Stimulated activated CD4-positive, alpha-beta T cell treated with anti-CD3 and anti-CD28 coated beads, Interleukin-4, amount 100 ng/mL, for 48 hours (primary cell): ENCODE results near the gene BACH1.
A peak's percentile ranks its signal among the peaks of the same experiment; 100 is the strongest.
"Not testable (repeated sequence)": the region's sequence is repeated elsewhere in the genome, so short reads cannot be mapped to it uniquely, and the experiment has no call there.

ENCODE experiments used
- DNase-seq, 2 donors: peaks; one replicate each; pipeline ENCODE4 v3.0.0-alpha.2; 2020; ENCODE audit warnings: low read depth in 2 of 2

BACH1 gene

GRCh38 chr21:29343519-29343918 lies 44.8 kb downstream of the BACH1 start:
- DNase-seq = no peak

- DNase-seq = no peak
Observed at GRCh38 chr21:29346281-29346680, 47.6 kb downstream of the BACH1 start.

GRCh38 chr21:29346771-29347170 lies 48.0 kb downstream of the BACH1 start:
- no peak for DNase-seq

GRCh38 chr21:29347274-29347681 lies 48.6 kb downstream of the BACH1 start:
- DNase-seq = no peak

- DNase-seq = no peak
Observed at GRCh38 chr21:29349702-29350101, 51.0 kb downstream of the BACH1 start.

GRCh38 chr21:29350246-29350779 lies 51.6 kb downstream of the BACH1 start:
- DNase-seq = no peak

GRCh38 chr21:29351691-29352090 lies 53.0 kb downstream of the BACH1 start:
- no peak for DNase-seq

- not testable (repeated sequence) for DNase-seq
Observed at GRCh38 chr21:29355043-29355710, 56.5 kb downstream of the BACH1 start.

- not testable (repeated sequence) for DNase-seq
Observed at GRCh38 chr21:29356291-29356690, 57.6 kb downstream of the BACH1 start.

- not testable (repeated sequence) for DNase-seq
Observed at GRCh38 chr21:29356810-29357209, 58.1 kb downstream of the BACH1 start.

- no peak for DNase-seq
Observed at GRCh38 chr21:29359718-29360117, 61.0 kb downstream of the BACH1 start.

GRCh38 chr21:29360799-29361765 lies 62.4 kb downstream of the BACH1 start:
- DNase-seq = no peak

- DNase-seq = no peak
Observed at GRCh38 chr21:29362758-29363157, 64.0 kb downstream of the BACH1 start.

GRCh38 chr21:29365661-29366265 lies 67.0 kb downstream of the BACH1 start:
- no peak for DNase-seq

- no peak for DNase-seq
Observed at GRCh38 chr21:29366532-29366931, 67.8 kb downstream of the BACH1 start.

GRCh38 chr21:29367335-29367734 lies 68.6 kb downstream of the BACH1 start:
- no peak for DNase-seq

- no peak for DNase-seq
Observed at GRCh38 chr21:29368906-29369305, 70.2 kb downstream of the BACH1 start.

- peak in 1 of 2 donors; percentile 19 for DNase-seq
Observed at GRCh38 chr21:29371464-29371863, 72.7 kb downstream of the BACH1 start.

- DNase-seq = peak in 1 of 2 donors; percentile 44
Observed at GRCh38 chr21:29372063-29372802, 73.5 kb downstream of the BACH1 start.

- DNase-seq = no peak
Observed at GRCh38 chr21:29374481-29374880, 75.8 kb downstream of the BACH1 start.

- DNase-seq = peak; percentile 30 to 43
Observed at GRCh38 chr21:29376556-29376955, 77.8 kb downstream of the BACH1 start.
